Activated naive CD4-positive, alpha-beta T cell treated with Interleukin-2 at 50 U/mL for 16 hours (primary cell): ENCODE measurements around the gene EXOSC3.

ENCODE experiments used
- DNase-seq: peaks from one replicate; pipeline ENCODE4 v3.0.0-alpha.2; 2020

EXOSC3 gene

DNA sequence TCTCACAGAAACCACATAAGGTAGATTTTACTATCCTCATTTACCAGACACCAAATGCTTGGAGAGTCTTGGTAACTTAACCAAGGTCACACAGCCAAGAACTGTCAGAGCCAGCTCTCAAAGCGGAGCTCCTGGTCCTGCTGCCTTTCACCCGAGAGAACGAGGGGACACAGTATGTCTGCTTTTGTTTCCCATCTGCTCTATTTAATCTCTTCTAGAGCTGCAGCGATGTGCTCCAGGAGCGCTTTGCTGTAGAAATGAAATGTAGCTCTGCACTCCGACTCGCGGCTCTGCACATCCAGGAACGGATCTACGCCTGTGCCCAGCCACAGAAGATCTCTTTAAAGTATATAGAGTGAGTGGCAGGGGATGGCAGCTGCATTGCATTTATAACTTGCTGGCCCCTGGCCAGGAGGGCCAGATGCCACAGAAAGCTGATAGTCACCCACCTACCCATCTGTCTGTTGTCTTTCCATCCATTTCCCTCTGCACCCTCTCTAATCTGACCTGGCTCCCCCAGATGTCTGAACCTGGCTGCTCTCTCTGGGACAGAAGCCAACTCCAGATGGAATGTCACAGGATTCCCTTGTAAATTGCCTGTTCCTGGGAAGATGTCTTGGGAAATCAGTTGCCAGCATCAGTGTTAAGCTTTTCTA lies 52.6 kb downstream of the EXOSC3 start:
- DNase-seq, result no peak

DNA sequence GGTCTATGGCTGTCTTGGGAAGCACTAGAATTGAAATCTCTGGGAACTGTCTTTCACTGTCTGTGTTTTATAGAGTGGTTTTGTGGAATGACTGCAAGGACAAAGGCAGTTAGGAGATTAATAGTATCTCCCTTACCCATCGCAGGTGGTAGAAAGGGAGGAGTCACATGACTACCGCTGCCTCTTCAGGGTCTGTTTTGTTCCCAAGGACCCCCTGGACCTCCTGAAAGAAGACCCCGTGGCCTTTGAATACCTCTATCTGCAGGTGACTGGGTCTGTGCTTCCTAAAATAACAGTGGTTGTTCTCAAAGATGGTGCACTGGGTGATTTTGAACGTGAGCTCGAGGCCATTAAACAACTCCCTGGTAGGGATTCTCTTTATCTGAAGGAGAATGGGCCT lies 54.0 kb downstream of the EXOSC3 start:
- DNase-seq, result no peak

GRCh38 chr9:37730256-37730655 lies 54.6 kb downstream of the EXOSC3 start:
- DNase-seq, result no peak
